K562 (cell line): Measurements from ENCODE around the gene MLH3.

Experiments used
- FOXM1 ChIP-seq, 2 experiments: fragments of 450-650 bp in 1 of 2; sonication (generic) in 1 of 2; formaldehyde crosslinking in 1 of 2; IDR thresholded peaks; 2 replicates each; pipeline versions ENCODE4 v1.6.1 to v1.9.0; 2017 to 2022; ENCODE audit warnings: low read depth in 2 of 2, mild to moderate bottlenecking in 2 of 2, missing genetic modification reagents in 1 of 2, moderate library complexity in 1 of 2
- HSF4 ChIP-seq: fragments of 250-450 bp; sonication (Bioruptor Pico); IDR thresholded peaks from 2 replicates; pipeline ENCODE4 v2.1.2; 2022; ENCODE audit warnings: mild to moderate bottlenecking, moderate library complexity, borderline replicate concordance
- ZNF274 ChIP-seq: IDR thresholded peaks from 2 replicates; pipeline ENCODE4 v1.6.1; 2011; ENCODE audit warnings: low read depth, mild to moderate bottlenecking, low read length, moderate library complexity, borderline replicate concordance

DNA sequence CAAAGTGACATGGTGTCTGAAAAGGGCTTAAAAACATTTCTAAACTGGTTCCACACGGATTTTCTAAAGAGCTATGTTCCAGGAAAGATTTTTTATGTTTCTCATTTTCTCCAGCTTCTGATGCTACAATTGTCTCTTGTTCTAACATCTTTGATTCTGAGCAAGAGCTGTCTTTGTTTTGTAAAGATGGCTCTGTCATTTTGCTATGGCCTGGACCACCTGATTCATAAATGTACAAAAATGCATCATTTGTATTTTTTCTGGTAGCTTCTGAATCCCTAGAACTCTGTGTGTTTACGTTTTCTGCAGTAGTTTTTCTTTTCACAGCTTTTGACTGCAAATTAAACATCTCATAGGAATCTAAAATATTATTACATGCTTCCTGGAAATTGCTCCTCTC, 3.2 kb downstream of the MLH3 start:
- TF ChIP-seq ZNF274 (no peak), HSF4 (CRISPR knock-in tag) (no peak), FOXM1 (IDR thresholded peaks at IDR 0.05; ENCODE audit: low read depth) (no peak), FOXM1 (CRISPR knock-in tag; IDR thresholded peaks at IDR 0.05; ENCODE audit: low read depth) (no peak)
